GM11168 (cell line): ENCODE results near the gene SAMHD1.
"Not testable (repeated sequence)": the region's sequence is repeated elsewhere in the genome, so short reads cannot be mapped to it uniquely, and the experiment has no call there.

ENCODE experiments used
- in situ Hi-C: fragments of 300-500 bp; cut with MboI; formaldehyde crosslinking; loops from one replicate; pipeline ENCODE4 v1.12.0; 2022; ENCODE audit warnings: low sequenced_read_pairs; ENCODE audit not compliant: unreplicated experiment

SAMHD1 gene

DNA sequence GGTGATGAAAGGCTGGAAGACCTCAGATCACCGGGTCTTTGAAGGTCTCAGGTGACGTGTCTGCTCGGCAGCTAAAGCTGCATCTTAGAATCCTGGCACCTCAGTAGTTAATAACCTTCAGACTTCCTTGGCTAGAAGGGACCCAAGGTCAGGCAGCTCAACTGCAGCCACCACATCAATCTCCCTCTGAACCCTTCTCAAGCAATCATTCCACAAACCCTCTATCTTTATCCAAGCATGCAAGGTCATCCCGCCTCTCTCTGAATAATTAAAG, 92.3 kb downstream of the SAMHD1 start:
- in situ Hi-C loops, result no loop called here

DNA sequence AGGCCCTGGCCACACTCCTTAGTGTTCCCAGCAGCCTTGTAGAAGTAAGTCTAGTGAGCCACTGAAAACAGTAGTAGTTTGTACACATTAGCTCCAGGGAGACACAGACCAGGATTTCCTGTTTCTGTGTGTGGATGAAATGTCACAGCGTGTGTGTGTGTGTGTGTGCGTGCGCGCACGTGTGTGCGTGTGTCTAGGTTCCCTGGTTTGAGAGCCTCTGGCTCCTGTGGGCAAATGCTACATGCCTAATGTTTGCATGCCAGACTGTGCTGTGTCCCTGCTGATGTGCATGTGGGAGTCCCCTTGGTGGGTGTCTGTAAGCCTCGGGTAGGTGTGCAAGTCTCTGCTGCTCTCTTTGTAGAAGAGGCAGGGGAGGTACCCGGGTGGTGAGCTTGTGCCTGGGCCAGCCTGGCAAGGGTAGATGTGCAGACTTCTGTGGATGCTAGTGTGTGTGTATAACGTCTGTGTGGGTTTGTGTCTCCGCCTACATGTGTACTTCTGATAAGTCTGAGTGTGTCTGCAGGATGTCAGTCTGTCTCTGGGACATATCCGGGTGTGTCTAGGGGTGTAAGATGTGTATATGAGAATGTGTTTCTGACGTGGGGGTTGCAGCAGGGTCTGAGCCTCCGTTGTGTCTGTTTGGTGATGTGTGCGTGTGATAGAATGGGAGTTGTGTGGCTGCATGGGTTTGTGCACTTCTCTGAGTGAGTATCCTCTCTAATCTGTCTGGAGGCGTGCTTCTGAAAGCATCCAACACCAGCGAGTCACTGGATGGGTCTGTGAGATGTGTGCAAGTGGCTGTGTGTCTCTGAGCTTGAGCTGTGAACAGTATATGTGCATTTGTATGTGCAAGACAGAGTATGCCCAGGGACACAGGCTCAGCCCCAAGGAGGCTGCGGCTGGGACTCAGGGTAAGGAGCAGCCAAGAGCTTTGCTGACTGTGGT, 94.5 kb downstream of the SAMHD1 start:
- in situ Hi-C loops, result no loop called here

DNA sequence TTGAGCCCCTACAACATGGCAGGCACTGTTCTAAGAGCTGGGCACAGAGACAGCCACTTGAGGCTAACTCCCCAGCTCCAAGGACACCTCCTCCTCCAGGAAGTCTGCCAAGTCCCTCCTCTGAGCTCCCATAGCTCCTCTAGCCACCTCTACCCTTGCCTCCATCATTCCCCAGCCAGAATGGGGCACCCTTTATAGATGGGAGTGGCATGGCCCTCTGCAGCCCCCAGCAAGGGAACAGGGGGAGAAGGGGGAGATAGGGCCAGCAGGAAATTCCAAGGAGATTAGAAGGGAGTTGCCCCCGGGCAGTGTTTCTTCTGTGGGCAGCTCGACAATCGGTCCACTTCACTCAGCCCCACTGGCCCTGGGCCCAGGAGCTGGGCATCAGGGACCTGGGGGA, 95.3 kb downstream of the SAMHD1 start:
- in situ Hi-C loops, result no loop called here

DNA sequence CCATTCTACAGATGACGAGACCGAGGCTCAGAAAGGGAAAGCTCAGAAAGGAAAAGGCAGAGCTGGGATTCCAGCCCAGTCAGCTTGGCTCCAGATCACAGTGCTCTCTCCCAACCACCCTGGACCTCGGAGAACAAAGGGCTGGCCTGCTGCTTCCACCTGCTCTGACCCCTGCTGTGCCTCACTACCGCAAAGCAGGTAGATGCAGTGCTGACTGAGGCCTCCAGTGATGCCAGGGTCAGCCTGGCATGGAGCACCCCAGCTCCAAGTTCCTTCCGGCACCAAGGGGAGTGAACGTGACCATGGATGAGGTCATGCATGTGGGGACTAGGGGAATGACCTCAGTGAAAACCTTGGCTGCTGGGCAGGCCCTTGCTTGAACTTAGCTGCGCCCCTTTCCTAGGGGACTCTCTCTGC, 96.3 kb downstream of the SAMHD1 start:
- in situ Hi-C loops, result no loop called here

DNA sequence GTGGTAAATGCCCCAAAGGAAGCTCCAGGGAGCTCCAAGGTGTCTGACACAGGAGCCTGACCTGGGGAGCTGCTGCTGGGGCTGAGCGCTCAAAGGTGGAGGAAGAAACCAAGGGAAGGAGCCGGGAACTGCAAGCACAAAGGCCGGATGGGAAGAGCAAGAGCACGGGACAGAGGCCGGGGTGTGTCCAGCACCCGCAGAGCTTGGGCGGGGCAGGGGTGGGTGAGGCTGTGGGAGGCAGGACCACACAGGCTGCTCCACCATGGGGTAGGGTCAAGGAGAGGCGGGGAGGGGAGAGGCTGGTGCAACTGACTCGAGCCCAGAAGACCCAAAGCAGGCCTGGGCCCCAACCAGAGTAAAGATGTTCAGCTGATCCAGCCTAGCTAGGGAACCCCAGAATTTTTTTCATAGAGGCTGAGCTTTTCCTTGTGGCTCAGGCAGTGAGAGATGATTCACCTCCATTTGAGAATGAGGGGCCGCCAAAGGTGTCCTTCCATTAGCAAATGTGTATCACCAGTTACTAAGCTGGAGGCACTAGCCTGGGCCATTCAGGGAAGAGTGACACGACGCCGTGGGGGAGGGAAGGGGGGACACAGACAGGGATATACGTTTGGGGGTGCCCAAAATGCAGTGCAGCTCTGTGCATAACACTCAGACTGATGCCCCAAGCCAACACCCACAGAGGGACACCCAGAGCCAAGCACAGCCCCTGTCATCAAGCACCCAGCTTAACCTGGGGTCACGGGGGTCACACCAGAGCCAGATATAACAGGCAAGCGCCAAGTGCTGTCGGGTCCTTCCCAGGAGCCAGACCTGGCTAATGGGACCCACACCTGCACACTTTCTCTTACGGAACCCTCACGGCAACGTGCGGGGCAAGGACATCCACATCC, 96.9 kb downstream of the SAMHD1 start:
- in situ Hi-C loops, result no loop called here

DNA sequence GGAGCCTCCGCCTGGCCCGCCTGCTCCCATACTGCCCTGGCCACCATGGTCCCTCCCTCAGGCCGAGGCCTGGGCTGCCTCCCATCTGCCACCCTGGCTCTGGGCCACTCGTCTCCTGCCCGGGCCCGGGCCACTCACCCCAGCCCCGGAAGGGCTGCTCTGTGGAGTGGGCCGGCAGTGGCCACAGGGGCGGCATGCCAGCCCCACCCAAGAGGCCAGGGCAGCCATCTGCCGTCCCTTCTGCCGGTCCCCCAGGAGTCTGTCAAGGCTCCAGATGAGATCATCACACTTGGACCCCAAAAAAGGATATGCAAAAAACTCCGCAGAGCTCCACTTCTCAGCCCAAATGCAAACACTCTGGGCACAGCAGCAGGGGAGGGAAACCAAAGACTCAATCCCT, 99.3 kb downstream of the SAMHD1 start:
- in situ Hi-C loops, result no loop called here

DNA sequence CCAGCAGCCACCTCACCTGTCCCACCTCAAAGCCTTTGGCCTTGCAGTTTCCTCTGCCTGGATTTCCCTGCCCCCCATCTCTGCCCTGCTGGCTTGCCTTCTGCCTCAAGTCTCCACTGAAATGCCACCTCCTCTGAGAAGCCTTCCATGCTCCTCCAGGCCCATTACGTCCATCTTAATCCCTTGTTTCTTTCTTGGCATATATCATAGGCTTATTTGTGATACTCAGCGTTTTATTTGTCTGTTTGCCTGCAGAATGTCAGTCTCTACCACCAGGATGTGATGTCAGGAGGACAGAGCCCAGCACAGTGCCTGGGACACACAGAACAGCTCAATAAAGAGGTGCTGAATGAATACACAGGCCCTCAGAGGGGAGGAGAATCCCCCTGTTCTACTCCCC, 100.0 kb downstream of the SAMHD1 start:
- in situ Hi-C loops, result no loop called here

DNA sequence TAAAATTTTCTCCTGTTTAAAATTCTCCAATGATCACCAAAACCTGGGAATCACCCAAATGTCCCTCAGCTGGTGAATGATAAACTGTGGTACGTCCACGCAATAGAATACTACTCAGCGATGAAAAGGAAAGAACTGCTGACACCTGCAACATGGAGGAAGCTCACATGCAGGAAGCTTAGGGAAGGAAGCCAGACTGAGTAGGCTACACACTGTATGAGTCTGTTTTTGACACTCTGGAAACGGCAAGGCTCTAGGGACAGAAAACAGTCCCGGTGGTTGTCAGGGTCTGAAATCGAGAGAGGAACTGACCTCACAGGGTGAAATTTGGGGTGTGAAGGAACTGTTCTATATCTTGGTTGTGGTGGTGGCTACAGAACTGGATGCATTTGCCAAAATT, 100.7 kb downstream of the SAMHD1 start:
- in situ Hi-C loops, result no loop called here

DNA sequence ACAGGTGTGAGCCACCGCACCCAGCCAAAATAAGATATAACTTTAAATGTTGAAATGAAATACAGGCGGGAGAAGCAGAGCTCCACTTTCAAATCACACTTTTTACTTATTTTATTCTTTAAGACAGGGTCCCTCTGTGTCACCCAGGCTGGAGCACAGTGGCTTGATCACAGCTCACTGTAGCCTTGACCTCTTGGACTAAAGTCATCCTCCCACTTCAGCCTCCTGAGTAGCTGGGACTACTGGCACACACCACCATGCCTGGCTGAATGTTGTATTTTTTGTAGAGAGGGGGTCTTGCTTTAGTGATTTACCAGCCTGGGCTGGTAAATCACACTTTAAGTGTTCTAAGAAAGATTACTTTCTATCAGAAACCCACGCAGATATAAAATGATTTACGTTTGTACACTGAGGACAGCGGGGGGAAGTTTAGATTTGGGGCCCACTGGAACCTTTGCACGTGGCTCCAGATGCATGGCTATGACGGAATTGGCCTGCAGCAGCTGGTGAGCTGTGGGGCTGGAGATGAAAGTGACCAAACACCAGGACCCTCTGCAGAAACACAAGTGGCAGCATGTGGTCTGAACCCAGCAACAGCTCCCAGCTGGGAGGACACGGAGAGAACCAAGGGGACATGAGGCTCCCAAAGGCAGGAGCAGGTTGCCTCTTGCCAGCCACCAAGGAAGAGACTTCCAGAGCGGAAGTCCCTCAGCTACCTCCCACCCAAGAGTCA, 102.0 kb downstream of the SAMHD1 start:
- in situ Hi-C loops, result no loop called here

DNA sequence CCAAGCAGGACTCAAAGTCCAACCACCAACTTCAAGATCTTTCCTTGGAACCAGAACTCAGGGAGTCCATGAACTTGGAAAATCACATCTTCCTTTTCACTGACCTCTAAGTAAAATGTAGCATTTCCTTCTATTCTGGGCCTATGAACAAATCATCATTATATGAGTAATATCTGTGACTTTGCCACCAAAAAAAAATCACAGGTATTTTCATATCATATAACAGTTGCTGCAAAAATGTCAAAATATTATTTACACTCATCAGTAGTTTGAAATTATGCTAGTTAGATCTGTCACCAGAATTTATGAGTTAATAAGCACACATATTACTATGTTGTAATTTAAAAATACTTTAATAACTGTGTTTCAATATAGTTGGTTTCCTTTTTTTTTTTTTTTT, 102.8 kb downstream of the SAMHD1 start:
- in situ Hi-C loops, result no loop called here

DNA sequence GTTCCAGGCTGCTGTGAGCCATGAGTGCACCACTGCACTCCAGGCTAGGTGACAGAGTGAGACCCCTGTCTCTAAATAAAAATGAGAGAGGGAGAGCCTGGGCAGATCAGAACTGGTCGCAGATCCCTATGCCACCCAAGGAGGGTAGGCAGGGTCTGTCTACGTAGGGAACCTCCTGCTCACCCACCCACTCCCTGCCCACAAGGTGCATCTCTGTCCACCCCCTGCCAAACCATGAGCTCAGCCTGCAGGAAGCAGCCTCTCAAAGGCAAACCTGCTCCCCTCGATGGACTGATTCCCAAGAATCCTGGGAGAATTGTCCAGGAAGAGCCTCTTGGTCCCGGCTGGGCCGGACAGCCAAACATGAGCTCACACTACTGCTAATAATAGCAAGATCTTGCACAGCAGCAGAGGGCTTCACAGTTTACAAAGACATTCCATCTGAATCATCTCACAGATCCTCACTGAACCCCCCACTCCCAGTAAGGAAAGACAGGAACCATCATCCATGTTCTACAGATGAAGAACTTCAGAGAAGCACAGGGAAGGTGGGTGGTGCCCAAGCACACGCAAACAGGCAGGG, 103.3 kb downstream of the SAMHD1 start:
- in situ Hi-C loops, result no loop called here

DNA sequence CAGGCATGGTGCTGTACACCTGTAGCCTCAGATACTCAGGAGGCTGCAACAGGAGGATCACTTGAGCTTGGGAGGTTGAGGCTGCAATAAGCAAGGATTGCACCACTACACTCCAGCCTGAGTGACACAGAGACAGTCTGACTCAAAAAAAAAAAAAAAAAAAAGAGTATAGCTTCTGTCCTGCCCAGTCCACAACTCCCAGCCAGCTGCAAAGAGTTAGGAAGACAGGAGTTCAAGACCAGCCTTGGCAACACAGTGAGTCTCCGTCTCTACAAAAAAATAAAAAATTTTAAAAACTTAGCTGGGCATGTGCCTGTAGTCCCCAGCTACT, 103.8 kb downstream of the SAMHD1 start:
- in situ Hi-C loops, result no loop called here

DNA sequence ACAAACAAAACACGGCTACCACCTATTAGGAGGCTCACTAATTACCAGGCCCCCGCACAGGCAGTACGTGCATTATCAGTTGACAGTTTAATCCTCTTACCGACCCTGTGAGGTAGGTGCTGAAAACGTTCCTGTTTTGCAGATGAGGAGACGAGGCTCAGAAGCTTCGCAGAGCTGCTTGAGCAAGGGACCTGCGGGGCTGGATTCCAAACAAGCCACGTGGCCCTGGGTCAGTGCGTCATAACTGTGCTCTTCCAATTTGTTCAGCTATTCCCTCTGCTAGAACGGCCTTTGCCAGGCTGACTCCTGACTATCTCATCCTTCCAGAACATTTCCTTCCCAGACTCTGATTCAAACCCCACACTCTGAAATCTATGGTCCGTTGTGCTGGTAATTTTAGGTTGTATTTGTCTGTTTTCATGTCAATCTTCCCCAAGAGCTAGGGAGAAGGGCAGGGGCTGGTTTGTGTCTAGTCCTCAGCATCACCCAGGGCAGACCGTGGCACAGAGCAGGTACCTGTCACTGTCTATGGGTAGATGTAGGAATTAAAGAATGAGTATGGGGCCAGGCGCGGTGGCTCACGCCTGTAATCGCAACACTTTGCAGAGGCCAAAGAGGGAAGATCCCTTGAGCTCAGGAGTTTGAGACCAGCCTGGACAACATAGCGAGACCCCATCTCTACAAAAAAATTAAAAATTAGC, 104.3 kb downstream of the SAMHD1 start:
- in situ Hi-C loops, result no loop called here

DNA sequence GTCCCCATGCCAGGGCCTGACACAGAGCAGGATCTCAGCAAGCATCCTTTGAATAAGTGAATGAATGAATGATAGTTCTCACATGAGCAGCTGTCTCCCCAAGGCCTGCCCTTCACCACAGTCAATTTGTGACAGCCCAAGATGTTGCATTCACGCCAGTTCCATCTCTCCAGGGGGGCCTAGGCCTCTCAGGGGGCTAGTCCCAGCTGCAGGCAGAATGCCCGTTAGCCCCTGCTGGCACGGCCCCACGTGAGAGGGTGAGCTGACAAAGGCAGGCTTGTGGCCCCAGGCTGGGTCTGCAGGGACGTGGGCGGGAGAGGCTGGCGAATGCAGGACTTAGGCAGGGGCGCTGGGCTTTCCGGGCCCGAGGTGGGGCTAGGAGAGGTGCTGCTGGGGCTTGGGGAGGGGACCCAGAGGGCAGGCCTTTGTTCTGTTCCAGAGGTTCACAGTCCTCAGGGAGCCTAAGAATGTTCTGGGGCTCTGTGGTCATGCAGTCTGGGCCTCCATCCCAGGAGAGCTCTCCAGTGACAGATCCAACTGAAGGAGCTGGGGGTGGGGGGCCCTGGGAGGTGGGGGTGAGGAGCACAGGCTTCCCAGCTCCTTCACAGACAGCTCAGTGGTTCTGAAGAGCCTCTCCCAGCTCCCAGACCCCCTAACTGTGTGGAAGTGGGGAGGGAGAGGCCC, 106.1 kb downstream of the SAMHD1 start:
- in situ Hi-C loops, result no loop called here

DNA sequence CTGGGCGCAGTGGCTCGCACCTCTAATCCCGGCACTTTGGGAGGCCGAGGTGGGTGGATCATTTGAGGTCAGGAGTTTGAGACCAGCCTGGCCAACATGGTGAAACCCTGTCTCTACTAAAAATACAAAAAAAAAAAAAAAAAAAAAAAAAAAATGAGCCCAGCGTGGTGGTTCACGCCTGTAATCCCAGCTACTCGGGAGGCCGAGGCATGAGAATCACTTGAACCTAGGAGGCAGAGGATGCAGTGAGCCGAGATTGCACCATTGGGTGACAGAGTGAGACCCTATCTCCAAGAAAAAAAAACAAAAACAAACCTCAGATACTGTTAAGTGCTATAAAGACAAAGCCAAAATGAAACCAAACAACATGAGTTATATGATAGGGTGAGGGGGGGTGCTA, 110.5 kb downstream of the SAMHD1 start:
- in situ Hi-C loops, result not testable (repeated sequence)
